GM12878 (cell line): Measurements from ENCODE around the gene GLT6D1. TPM values are rescaled to one million over a fixed set of nuclear protein-coding genes. Genes with fewer than 3 reads are reported as not detected.

Experiments
- ATAC-seq: fragments of 200-7000 bp; cut with Tn5 transposase; 3 replicates; pipeline ENCODE4 v1.9.1; 2020; ENCODE audit warnings: mild to moderate bottlenecking, moderate library complexity
- BruUV-seq: library from RNA; stranded (reverse); fragments of 400-500 nt; replicated peaks from 2 replicates; lab custom pipeline; 2021; lab: Mats Ljungman, UMichigan
- CTCF ChIA-PET: fragments of 300-600 bp; sonication (Branson Sonifier 250); formaldehyde crosslinking; extraction: SDS; loops from one replicate; lab custom pipeline; 2021; ENCODE audit warnings: inconsistent platforms; lab: Yijun Ruan, JAX
- POLR2A ChIA-PET: fragments of 350-600 bp; formaldehyde crosslinking; extraction: SDS; loops from one replicate; lab custom pipeline; 2021; ENCODE audit warnings: inconsistent platforms; lab: Charles Lee
- RAD21 ChIA-PET: fragments of 300-600 bp; sonication (Branson Sonifier 250); formaldehyde crosslinking; loops from one replicate; lab custom pipeline; 2023; ENCODE audit warnings: antibody characterized with exemption; ENCODE audit not compliant: unreplicated experiment; lab: Charles Lee
- SMC1A ChIA-PET: fragments of 300-600 bp; sonication (Branson Sonifier 250); formaldehyde crosslinking; loops from one replicate; lab custom pipeline; 2023; ENCODE audit not compliant: unreplicated experiment, uncharacterized antibody; lab: Charles Lee
- DNase-seq: peaks from one replicate; pipeline ENCODE4 v3.0.0-alpha.2; 2011; ENCODE audit warnings: low read depth, low spot score
- FAIRE-seq: peaks from 3 replicates; lab custom pipeline; 2011; peaks lifted over from hg19 to GRCh38; lab: Jason Lieb, UNC
- H2AFZ ChIP-seq: 2 replicates; pipeline ENCODE4 v1.6.0; 2011; ENCODE audit warnings: low read depth, low read length, control low read depth; ENCODE audit not compliant: control insufficient read depth
- H3K27ac ChIP-seq: 2 replicates; pipeline ENCODE4 v1.5.1; 2011; ENCODE audit warnings: control low read depth; ENCODE audit not compliant: control insufficient read depth, insufficient read depth
- H3K27me3 ChIP-seq, 2 experiments: replicated peaks in 1 of 2; 2 replicates each; pipeline versions ENCODE4 v1.6.0 to v1.6.1; 2011; ENCODE audit warnings: low read length in 1 of 2; ENCODE audit not compliant: control insufficient read depth in 2 of 2, insufficient read depth in 2 of 2
- H3K36me3 ChIP-seq, 2 experiments: 2 replicates each; pipeline ENCODE4 v1.5.1; 2011; ENCODE audit warnings: low read length in 1 of 2; ENCODE audit not compliant: control insufficient read depth in 2 of 2, insufficient read depth in 2 of 2
- H3K4me1 ChIP-seq: 2 replicates; pipeline ENCODE4 v1.6.1; 2011; ENCODE audit warnings: mild to moderate bottlenecking, low read length, moderate library complexity, mixed read lengths; ENCODE audit not compliant: control insufficient read depth, insufficient read depth
- H3K4me2 ChIP-seq: 2 replicates; pipeline ENCODE4 v1.6.0; 2011; ENCODE audit warnings: control low read depth; ENCODE audit not compliant: control insufficient read depth, insufficient read depth
- H3K4me3 ChIP-seq: fragments of 200-600 bp; sonication (generic); 2 replicates; pipeline ENCODE4 v1.5.1; 2016
- H3K79me2 ChIP-seq: 2 replicates; pipeline ENCODE4 v1.6.0; 2011; ENCODE audit warnings: low read length; ENCODE audit not compliant: control insufficient read depth, insufficient read depth
- H3K9ac ChIP-seq: 2 replicates; pipeline ENCODE4 v1.8.0; 2011; ENCODE audit warnings: low read length, control low read depth, mixed read lengths; ENCODE audit not compliant: control insufficient read depth, insufficient read depth
- H3K9me3 ChIP-seq: replicated peaks from 3 replicates; pipeline ENCODE4 v1.5.1; 2011; ENCODE audit warnings: mild to moderate bottlenecking, low read length; ENCODE audit not compliant: control insufficient read depth, insufficient read depth
- H4K20me1 ChIP-seq: 2 replicates; pipeline ENCODE4 v1.6.0; 2011; ENCODE audit not compliant: control insufficient read depth, insufficient read depth
- CBX5 ChIP-seq: sonication (generic); IDR thresholded peaks from 2 replicates; pipeline ENCODE4 v1.6.1; 2016; ENCODE audit warnings: low read depth, moderate library complexity, mild to moderate bottlenecking, inconsistent platforms
- NR2C2 ChIP-seq: IDR thresholded peaks from 2 replicates; pipeline ENCODE4 v1.6.1; 2011; ENCODE audit warnings: borderline replicate concordance, low read depth; ENCODE audit not compliant: control insufficient read depth, insufficient read length
- NRF1 ChIP-seq: conservative IDR thresholded peaks from 2 replicates; pipeline ENCODE4 v1.6.1; 2011; ENCODE audit warnings: mild to moderate bottlenecking, low read depth, low read length, improper control_type of control experiment
- PAX8 ChIP-seq: fragments of 450-650 bp; IDR thresholded peaks from 2 replicates; pipeline ENCODE4 v1.6.1; 2017; ENCODE audit warnings: mild to moderate bottlenecking, moderate library complexity
- PBX3 ChIP-seq: IDR thresholded peaks from 2 replicates; pipeline ENCODE4 v1.6.1; 2011; ENCODE audit warnings: mild to moderate bottlenecking, low read depth, low read length, moderate library complexity; ENCODE audit not compliant: insufficient replicate concordance
- RELB ChIP-seq: fragments of 450-650 bp; IDR thresholded peaks from 2 replicates; pipeline ENCODE4 v1.6.1; 2017; ENCODE audit warnings: low read depth, mild to moderate bottlenecking, moderate library complexity
- STAT1 ChIP-seq: fragments of 450-650 bp; conservative IDR thresholded peaks from 2 replicates; pipeline ENCODE4 v1.6.1; 2014; ENCODE audit warnings: antibody characterized with exemption, mild to moderate bottlenecking
- ZBED1 ChIP-seq: IDR thresholded peaks from 2 replicates; pipeline ENCODE4 v1.6.1; 2016; ENCODE audit warnings: borderline replicate concordance
- WGBS: methylation state at CpG from one replicate; pipeline ENCODE4 v1.1.6; 2016; ENCODE audit warnings: low lambda C conversion rate; ENCODE audit not compliant: insufficient replicate concordance, insufficient coverage; ENCODE audit errors: missing lambda C conversion rate; 5-methylcytosine and 5-hydroxymethylcytosine counted together
- in situ Hi-C: fragments of 300-500 bp; cut with MboI; formaldehyde crosslinking; loops from 9 replicates; pipeline ENCODE4 v1.14.3; 2018; ENCODE audit warnings: mixed read lengths
- intact Hi-C: fragments of 100-400 bp; cut with micrococcal nuclease; formaldehyde crosslinking; loops from one replicate; pipeline ENCODE4 v1.14.2; 2022; ENCODE audit not compliant: unreplicated experiment
- polyA plus RNA-seq, 11 experiments: library from polyadenylated mRNA; depleted of rRNA in 4 of 11; unstranded in 6 of 11; stranded (reverse) in 5 of 11; fragments of >200 nt; fragmentation: Nextera tagmentation in 4 of 11; fragmentation: Illumina TruSeq in 1 of 11; extraction: Ambion mirVana in 4 of 11; extraction: Trizol in 1 of 11; gene quantifications; 1 replicate in 1 of 11; 2 replicates in 10 of 11; pipeline versions ENCODE4 v1.2.1 to v1.2.3, GENCODE V29; 2011 to 2016; ENCODE audit warnings: inconsistent platforms in 2 of 11, missing spikeins in 2 of 11, low read depth in 1 of 11
- total RNA-seq, 4 experiments: library from RNA; depleted of rRNA in 3 of 4; stranded (reverse); fragments of >200 nt in 3 of 4; fragmentation: Illumina TruSeq in 1 of 4; extraction: Trizol in 1 of 4; gene quantifications; 2 replicates each; pipeline versions ENCODE4 v1.2.1 to v1.2.3, GENCODE V29; 2013 to 2021

Gene GLT6D1
- total and polyA plus RNA-seq, 10 of the 15 experiments (the other 5 are each of a cell fraction or from before 2014, with no cell fraction given), result not detected

- Histone ChIP-seq H3K36me3 (no peaks in the 10 kb centered on the region), H3K4me3 (no peak overlapping the region), H3K9me3 (no peaks in the 10 kb centered on the region), H3K9ac (no peak overlapping the region), H4K20me1 (no peaks in the 10 kb centered on the region), H3K4me1 (no peaks in the 10 kb centered on the region), H3K27ac (no peak overlapping the region), H2AFZ (no peak overlapping the region), H3K79me2 (no peaks in the 10 kb centered on the region), H3K27me3 (no peaks in the 10 kb centered on the region), H3K4me2 (no peak overlapping the region)
- 36% methylated on average over 15 of the region's 15 CpGs for WGBS
- BruUV-seq, result no TSS peak
- in situ Hi-C loops (no loop called here), intact Hi-C loops (no loop called here)
- DNase-seq, result no peak
- ChIA-PET RAD21 (no interaction called here), SMC1A (no interaction called here), CTCF (interaction anchor here (0.6 kb wide), 1 partner anchor 119 kb away, joined by 3 read pairs; no protein-coding TSS in a partner anchor), POLR2A (no interaction called here)
- FAIRE-seq, result no peak
- TF ChIP-seq CBX5 (no peak), RELB (no peak), ZBED1 (no peak), NRF1 (no peak), STAT1 (no peak), PAX8 (no peak), NR2C2 (no peak), PBX3 (no peak)
- no peak for ATAC-seq
Measured at GRCh38 chr9:135589596-135590485, 49.5 kb downstream of the GLT6D1 start.
